H1 (cell line): ENCODE measurements around the gene USP30. TPM values are rescaled to one million over a fixed set of nuclear protein-coding genes. Genes with fewer than 3 reads are reported as not detected.

Source experiments
- CTCF ChIA-PET: fragments of 300-600 bp; sonication (Branson Sonifier 250); formaldehyde crosslinking; loops from one replicate; lab custom pipeline; 2021; ENCODE audit not compliant: partially characterized antibody; lab: Charles Lee
- POLR2A ChIA-PET: fragments of 300-600 bp; sonication (Branson Sonifier 250); formaldehyde crosslinking; loops from one replicate; lab custom pipeline; 2021; ENCODE audit warnings: inconsistent platforms; ENCODE audit not compliant: partially characterized antibody; lab: Charles Lee
- DNase-seq, 2 experiments: peaks; one replicate each; pipeline versions ENCODE4 v3.0.0 to v3.0.0-alpha.2; 2010 to 2022; ENCODE audit warnings: low spot score in 2 of 2, low read depth in 1 of 2, mixed read lengths in 1 of 2
- FAIRE-seq: peaks from 2 replicates; lab custom pipeline; 2011; peaks lifted over from hg19 to GRCh38; lab: Jason Lieb, UNC
- H2AFZ ChIP-seq: 2 replicates; pipeline ENCODE4 v1.8.1; 2012; ENCODE audit warnings: low read length, inconsistent platforms
- H2AK5ac ChIP-seq: 2 replicates; pipeline ENCODE4 v1.6.1; 2013; ENCODE audit warnings: low read depth, low read length
- H2BK120ac ChIP-seq: replicated peaks from 2 replicates; pipeline ENCODE3; 2013; ENCODE audit warnings: low read depth, low read length, inconsistent platforms
- H2BK12ac ChIP-seq: 2 replicates; pipeline ENCODE4 v1.6.1; 2013; ENCODE audit warnings: low read depth, low read length
- H2BK15ac ChIP-seq: 2 replicates; pipeline ENCODE4 v1.6.1; 2013; ENCODE audit warnings: low read length
- H2BK20ac ChIP-seq: 2 replicates; pipeline ENCODE4 v1.6.1; 2013; ENCODE audit warnings: low read length
- H2BK5ac ChIP-seq: 2 replicates; pipeline ENCODE4 v1.6.1; 2013; ENCODE audit warnings: low read depth, low read length
- H3K14ac ChIP-seq: 2 replicates; pipeline ENCODE4 v1.6.1; 2013; ENCODE audit warnings: inconsistent platforms; ENCODE audit not compliant: insufficient read length
- H3K18ac ChIP-seq: 2 replicates; pipeline ENCODE4 v1.6.1; 2013; ENCODE audit warnings: low read length; ENCODE audit errors: extremely low read depth
- H3K23ac ChIP-seq: 2 replicates; pipeline ENCODE4 v1.6.1; 2013; ENCODE audit warnings: inconsistent platforms; ENCODE audit not compliant: insufficient read length
- H3K23me2 ChIP-seq: 2 replicates; pipeline ENCODE4 v1.6.1; 2013; ENCODE audit warnings: low read depth, low read length
- H3K27ac ChIP-seq: 2 replicates; pipeline ENCODE4 v1.6.1; 2011; ENCODE audit warnings: low read depth, low read length, inconsistent platforms
- H3K27me3 ChIP-seq, 4 experiments: replicated peaks in 1 of 4; 1 replicate in 1 of 4; 2 replicates in 3 of 4; pipeline versions ENCODE4 v1.6.1 to v1.8.1; 2011 to 2013; ENCODE audit warnings: low read length in 3 of 4, mild to moderate bottlenecking in 3 of 4, inconsistent platforms in 2 of 4, mixed read lengths in 2 of 4, moderate library complexity in 1 of 4; ENCODE audit not compliant: control insufficient read depth in 3 of 4, insufficient read depth in 3 of 4; ENCODE audit errors: extremely low read depth in 1 of 4
- H3K36me3 ChIP-seq, 4 experiments: 2 replicates each; pipeline versions ENCODE4 v1.6.1 to v1.8.1; 2011 to 2013; ENCODE audit warnings: mild to moderate bottlenecking in 4 of 4, low read length in 3 of 4, moderate library complexity in 2 of 4, control low read depth in 1 of 4, inconsistent platforms in 1 of 4; ENCODE audit not compliant: insufficient read depth in 4 of 4, control insufficient read depth in 2 of 4
- H3K4ac ChIP-seq: replicated peaks from 2 replicates; pipeline ENCODE3; 2013; ENCODE audit warnings: low read length, low read depth, mixed read lengths, inconsistent platforms; ENCODE audit not compliant: insufficient read length
- H3K4me1 ChIP-seq, 4 experiments: replicated peaks in 1 of 4; 1 replicate in 1 of 4; 2 replicates in 3 of 4; pipeline versions ENCODE4 v1.6.1 to v1.8.1; 2011 to 2013; ENCODE audit warnings: low read length in 3 of 4, inconsistent platforms in 2 of 4, mixed read lengths in 1 of 4; ENCODE audit not compliant: insufficient read depth in 4 of 4, control insufficient read depth in 3 of 4
- H3K4me2 ChIP-seq, 2 experiments: 2 replicates each; pipeline versions ENCODE4 v1.6.1 to v1.8.1; 2011 to 2013; ENCODE audit warnings: low read depth in 2 of 2, low read length in 2 of 2, control low read depth in 1 of 2, inconsistent platforms in 1 of 2, mild to moderate bottlenecking in 1 of 2; ENCODE audit not compliant: insufficient read depth in 1 of 2
- H3K4me3 ChIP-seq, 4 experiments: fragments of 200-600, 300-600 bp in 1 of 4; sonication (generic), shearing (Covaris generic), sonication (Bioruptor Twin) in 1 of 4; 2 replicates each; pipeline versions ENCODE4 v1.5.1 to v1.8.1; 2011 to 2016; ENCODE audit warnings: low read length in 4 of 4, low read depth in 3 of 4, control low read depth in 2 of 4, inconsistent platforms in 2 of 4, mild to moderate bottlenecking in 2 of 4, mixed read lengths in 1 of 4, moderate library complexity in 1 of 4; ENCODE audit not compliant: insufficient read depth in 2 of 4; ENCODE audit errors: extremely low read depth in 1 of 4
- H3K56ac ChIP-seq: replicated peaks from 2 replicates; pipeline ENCODE3; 2013; ENCODE audit warnings: low read depth, mild to moderate bottlenecking, mixed read lengths, low read length, inconsistent platforms; ENCODE audit not compliant: insufficient read length
- H3K79me1 ChIP-seq: 2 replicates; pipeline ENCODE4 v1.6.1; 2013; ENCODE audit warnings: low read depth, low read length, control low read depth
- H3K79me2 ChIP-seq, 2 experiments: 2 replicates each; pipeline versions ENCODE4 v1.6.1 to v1.8.1; 2012 to 2013; ENCODE audit warnings: low read length in 2 of 2, mild to moderate bottlenecking in 2 of 2, inconsistent platforms in 1 of 2; ENCODE audit not compliant: insufficient read depth in 2 of 2, control insufficient read depth in 1 of 2
- H3K9ac ChIP-seq, 4 experiments: replicated peaks in 1 of 4; 1 replicate in 1 of 4; 2 replicates in 3 of 4; pipeline versions ENCODE4 v1.6.1 to v1.8.1; 2011 to 2013; ENCODE audit warnings: low read depth in 3 of 4, low read length in 3 of 4, control low read depth in 2 of 4, mild to moderate bottlenecking in 2 of 4, moderate library complexity in 2 of 4, inconsistent platforms in 1 of 4; ENCODE audit errors: extremely low read depth in 1 of 4
- H3K9me3 ChIP-seq, 2 experiments: 2 replicates each; pipeline versions ENCODE4 v1.6.1 to v1.8.1; 2012 to 2013; ENCODE audit warnings: mild to moderate bottlenecking in 2 of 2, moderate library complexity in 2 of 2, control low read depth in 1 of 2, inconsistent platforms in 1 of 2, low read depth in 1 of 2, low read length in 1 of 2, mixed read lengths in 1 of 2; ENCODE audit not compliant: insufficient read depth in 2 of 2
- H4K20me1 ChIP-seq, 2 experiments: replicated peaks in 1 of 2; 2 replicates each; pipeline versions ENCODE3 to v1.8.1; 2011 to 2013; ENCODE audit warnings: inconsistent platforms in 2 of 2, low read length in 2 of 2, mild to moderate bottlenecking in 1 of 2; ENCODE audit not compliant: insufficient read depth in 2 of 2, control insufficient read depth in 1 of 2
- H4K5ac ChIP-seq: 2 replicates; pipeline ENCODE4 v1.6.1; 2013; ENCODE audit warnings: low read length, low read depth, mixed read lengths, inconsistent platforms; ENCODE audit not compliant: insufficient read length
- H4K8ac ChIP-seq: 2 replicates; pipeline ENCODE4 v1.8.0; 2013; ENCODE audit warnings: mild to moderate bottlenecking, moderate library complexity, low read length, inconsistent platforms; ENCODE audit not compliant: insufficient read depth; ENCODE audit errors: extremely low read depth
- H4K91ac ChIP-seq: replicated peaks from 2 replicates; pipeline ENCODE3; 2013; ENCODE audit warnings: low read length, mixed read lengths, inconsistent platforms; ENCODE audit not compliant: insufficient read length
- CBX5 ChIP-seq: fragments of 300-800, 300-1000 bp; sonication (generic); IDR thresholded peaks from 2 replicates; pipeline ENCODE4 v1.7.1; 2016; ENCODE audit warnings: antibody characterized with exemption, low read length, low read depth
- GABPA ChIP-seq: IDR thresholded peaks from 2 replicates; pipeline ENCODE4 v1.6.1; 2011; ENCODE audit warnings: mild to moderate bottlenecking, low read length, moderate library complexity, borderline replicate concordance; ENCODE audit not compliant: insufficient read depth
- POU5F1 ChIP-seq: IDR thresholded peaks from 2 replicates; pipeline ENCODE4 v1.6.1; 2011; ENCODE audit warnings: low read depth, mild to moderate bottlenecking, low read length, moderate library complexity
- WGBS, 2 experiments: shearing (Covaris generic) in 1 of 2; methylation state at CpG; one replicate each; pipeline versions ENCODE4 v1.1.6 to v1.1.7; 2013 to 2015; ENCODE audit warnings: low lambda C conversion rate in 2 of 2, mixed read lengths in 2 of 2, inconsistent platforms in 1 of 2, low coverage in 1 of 2, missing lambda C conversion rate in 1 of 2; ENCODE audit not compliant: insufficient replicate concordance in 2 of 2, insufficient coverage in 1 of 2, insufficient read length in 1 of 2; ENCODE audit errors: extremely low coverage in 1 of 2, missing lambda C conversion rate in 1 of 2; 5-methylcytosine and 5-hydroxymethylcytosine counted together
- polyA plus RNA-seq, 7 experiments: library from polyadenylated mRNA; depleted of rRNA in 3 of 7; stranded (reverse) in 5 of 7; unstranded in 2 of 7; fragments of >200 nt in 5 of 7; fragments of 200-250 nt in 2 of 7; gene quantifications; 1 replicate in 5 of 7; 2 replicates in 1 of 7; 4 replicates in 1 of 7; pipeline versions ENCODE4 v1.2.1 to v1.2.3, GENCODE V29; 2011 to 2013; ENCODE audit warnings: missing spikeins in 2 of 7, mixed read lengths in 2 of 7
- total RNA-seq: library from RNA; stranded (reverse); fragmentation: NEBNext Ultra II Directional; extraction: Animal tissue kit (Norgen Biotek cat#: 25700); gene quantifications from 2 replicates; pipeline ENCODE4 v1.2.1, GENCODE V29; 2021

Gene USP30
- total and polyA plus RNA-seq, 2 of the 8 experiments (the other 6 are each of a cell fraction or from before 2014, with no cell fraction given), result 7.0 to 12.2 TPM

GRCh38 chr12:109088818-109089217, 36.4 kb downstream of the USP30 start:
- ChIA-PET CTCF (interaction anchor here (1.2 kb wide), 1 partner anchor 27 kb away, joined by 3 read pairs; no protein-coding TSS in a partner anchor), POLR2A (no interaction called here)
- H3K18ac ChIP-seq, result no peak overlapping the region
- peaks cover 0 to 1% of the 10 kb centered on the region in 2 experiments for H4K20me1 ChIP-seq
- peaks cover 0 to 19% (median 4%) of the 10 kb centered on the region in 4 experiments; a peak in 7 of 8 replicates for H3K36me3 ChIP-seq
- FAIRE-seq (no peak), DNase-seq (no peak)
- no peak overlapping the region for H2BK5ac ChIP-seq
- H3K4me1 ChIP-seq, result peaks cover 0 to 7% (median 2%) of the 10 kb centered on the region in 4 experiments; a peak in 2 of 7 replicates
- H3K4me3 ChIP-seq, result no peak overlapping the region
- no peak overlapping the region for H2AFZ ChIP-seq
- no peak overlapping the region for H3K14ac ChIP-seq
- WGBS, 2 experiments, result 86% methylated on average over 6 of the region's 6 CpGs; no CpG with 5 or more reads in 1 of the 2 experiments
- no peak overlapping the region for H3K56ac ChIP-seq
- H3K4ac ChIP-seq, result no peak overlapping the region
- H4K91ac ChIP-seq, result no peak overlapping the region
- H4K5ac ChIP-seq, result no peak overlapping the region
- H2BK15ac ChIP-seq, result no peak overlapping the region
- no peak overlapping the region for H3K9ac ChIP-seq
- H3K23ac ChIP-seq, result no peak overlapping the region
- H3K27me3 ChIP-seq, result peaks cover 0 to 8% (median 5%) of the 10 kb centered on the region in 4 experiments; a peak in 5 of 7 replicates
- peaks cover 0 to 4% of the 10 kb centered on the region in 2 experiments; a peak in 1 of 4 replicates for H3K79me2 ChIP-seq
- no peak overlapping the region for H3K27ac ChIP-seq
- no peak overlapping the region for H2BK120ac ChIP-seq
- H3K4me2 ChIP-seq, result no peak overlapping the region
- H2BK12ac ChIP-seq, result no peak overlapping the region
- H2AK5ac ChIP-seq, result no peak overlapping the region
- H3K23me2 ChIP-seq, result 0 out of 2 replicates have a peak, but pooled peaks cover 3% of the 10 kb centered on the region
- no peak overlapping the region for H4K8ac ChIP-seq
- no peaks in the 10 kb centered on the region; the same call in 1 of the 2 replicates for H3K79me1 ChIP-seq
- H3K9me3 ChIP-seq, result no peaks in the 10 kb centered on the region
- H2BK20ac ChIP-seq, result no peak overlapping the region
- TF ChIP-seq POU5F1 (no peak), GABPA (no peak), CBX5 (no peak)
